Breast epithelium (tissue), 3 donors: ENCODE data around the gene PKDREJ.
A peak's percentile ranks its signal among the peaks of the same experiment; 100 is the strongest.

Experiments
- CTCF ChIP-seq, 3 donors: fragments of 450-650 bp; IDR thresholded peaks; one replicate each; pipeline ENCODE4 v1.5.1; 2016 to 2017; ENCODE audit warnings: antibody characterized with exemption in 3 of 3, mild to moderate bottlenecking in 3 of 3, moderate library complexity in 3 of 3
- POLR2AphosphoS5 ChIP-seq, 3 donors: sonication (generic); formaldehyde crosslinking; IDR thresholded peaks; one replicate each; pipeline ENCODE4 v1.6.1; 2017; ENCODE audit warnings: antibody characterized with exemption in 3 of 3

DNA sequence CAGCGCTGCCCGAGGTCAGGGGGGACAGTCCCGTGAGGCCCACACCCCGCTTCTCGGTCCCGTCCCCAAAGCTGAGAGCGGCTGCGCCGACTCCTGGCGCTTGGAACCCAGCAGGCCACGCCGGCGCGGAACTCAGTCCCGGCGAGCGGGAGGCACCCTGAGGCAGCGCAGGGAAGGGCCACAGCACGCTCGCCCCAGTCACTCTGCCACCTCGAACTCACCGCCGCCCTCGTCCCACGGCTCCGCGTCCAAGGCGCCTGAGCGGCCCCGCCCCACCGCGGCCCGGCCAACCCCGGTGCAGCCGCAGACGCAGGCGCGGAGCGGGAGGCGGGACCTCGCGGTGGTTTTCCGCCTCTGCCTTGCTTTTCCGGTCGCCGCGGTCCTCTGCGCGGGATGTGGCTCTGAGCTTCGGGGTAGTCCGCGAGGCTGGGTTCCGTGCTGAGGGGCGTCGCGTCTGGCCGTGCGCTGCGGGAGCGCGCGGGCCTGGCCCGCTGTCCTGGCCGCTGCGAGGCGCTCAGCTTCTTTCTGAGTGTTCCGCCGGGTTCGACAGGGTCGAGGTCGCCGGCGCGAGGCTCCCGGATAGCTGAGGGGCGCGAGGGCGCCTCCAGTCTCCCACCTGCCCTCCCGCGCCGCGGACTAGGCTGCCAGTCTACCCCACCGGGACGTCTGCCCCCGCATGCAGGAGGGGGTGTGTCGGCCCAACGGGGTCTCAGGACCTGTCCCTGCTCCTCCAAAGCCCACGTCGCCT lies 12.9 kb downstream of the PKDREJ start, which contains the start of gene CDPF1:
- no peak for TF ChIP-seq CTCF (IDR thresholded peaks at IDR 0.05)
- TF ChIP-seq POLR2AphosphoS5 (IDR thresholded peaks at IDR 0.05) = peak; percentile 58 to 77 (median 70)
